ENCODE results near the gene DNAH5. TPM values are rescaled to one million over a fixed set of nuclear protein-coding genes. Genes with fewer than 3 reads are reported as not detected.

Gene DNAH5
- total and polyA plus RNA-seq, 2 of the 8 experiments (the other 6 are each of a cell fraction or from before 2014, with no cell fraction given): 0.30 to 0.73 TPM

DNA sequence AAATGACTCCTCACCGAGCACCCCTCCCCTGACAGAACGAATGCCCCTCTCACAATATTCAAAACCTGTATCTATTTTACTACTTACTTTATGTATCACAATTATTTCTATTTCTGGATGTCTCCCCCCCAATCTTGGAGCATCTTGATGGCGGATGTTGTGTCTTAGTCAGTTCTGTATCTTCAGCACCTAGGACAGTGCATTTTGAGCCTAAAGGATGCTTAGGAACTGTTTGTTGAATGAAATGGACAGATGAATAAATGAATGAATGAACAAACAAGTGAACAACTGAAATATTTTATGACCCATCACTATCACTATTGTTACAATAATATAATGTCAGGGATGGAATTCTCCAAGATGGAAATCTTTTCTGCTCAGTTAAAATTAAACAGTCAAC lies 295.7 kb downstream of the DNAH5 start (continued):
- TF ChIP-seq, protein P1, sequence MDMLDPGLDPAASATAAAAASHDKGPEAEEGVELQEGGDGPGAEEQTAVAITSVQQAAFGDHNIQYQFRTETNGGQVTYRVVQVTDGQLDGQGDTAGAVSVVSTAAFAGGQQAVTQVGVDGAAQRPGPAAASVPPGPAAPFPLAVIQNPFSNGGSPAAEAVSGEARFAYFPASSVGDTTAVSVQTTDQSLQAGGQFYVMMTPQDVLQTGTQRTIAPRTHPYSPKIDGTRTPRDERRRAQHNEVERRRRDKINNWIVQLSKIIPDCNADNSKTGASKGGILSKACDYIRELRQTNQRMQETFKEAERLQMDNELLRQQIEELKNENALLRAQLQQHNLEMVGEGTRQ (IDR thresholded peaks at IDR 0.05; ENCODE audit: low read length): no peak
- no peak for TF ChIP-seq GTF2F1 (IDR thresholded peaks at IDR 0.05; ENCODE audit: borderline replicate concordance, low read depth, low read length)

Data from H1 (cell line).